Body of pancreas (tissue), 4 donors: ENCODE results near the gene IFT43. TPM values are rescaled to one million over a fixed set of nuclear protein-coding genes. Genes with fewer than 3 reads are reported as not detected.

Source experiments
- ATAC-seq: fragments of 150-250 bp; one replicate; pipeline ENCODE4 v1.9.1; 2016
- DNase-seq, 4 donors: peaks; one replicate each; pipeline ENCODE4 v3.0.0-alpha.2; 2019
- H3K27ac ChIP-seq, 4 donors: fragments of 200-600 bp; sonication (generic); 1 replicate in 3 of 4; 2 replicates in 1 of 4; pipeline versions ENCODE4 v1.5.1 to v1.6.1; 2016 to 2019; ENCODE audit warnings: mild to moderate bottlenecking in 1 of 4, mixed read lengths in 1 of 4, moderate library complexity in 1 of 4
- H3K27me3 ChIP-seq, 2 donors: fragments of 200-600 bp; sonication (generic); one replicate each; pipeline ENCODE4 v1.6.0; 2016; ENCODE audit warnings: mild to moderate bottlenecking in 1 of 2
- H3K36me3 ChIP-seq, 2 donors: fragments of 200-600 bp; sonication (generic); replicated peaks in 1 of 2; 2 replicates each; pipeline ENCODE4 v1.5.1; 2016; ENCODE audit warnings: low read depth in 2 of 2; ENCODE audit not compliant: insufficient read depth in 1 of 2
- H3K4me1 ChIP-seq: fragments of 200-600 bp; sonication (generic); one replicate; pipeline ENCODE4 v1.6.0; 2016
- H3K4me3 ChIP-seq, 2 donors: fragments of 200-600 bp; sonication (generic); 1 replicate in 1 of 2; 2 replicates in 1 of 2; pipeline ENCODE4 v1.5.1; 2016 to 2019
- H3K9me3 ChIP-seq, 3 donors: fragments of 200-600 bp; sonication (generic); 1 replicate in 2 of 3; 2 replicates in 1 of 3; pipeline ENCODE4 v1.5.1; 2016
- POLR2A ChIP-seq, 3 donors: fragments of 450-650 bp; IDR thresholded peaks; one replicate each; pipeline ENCODE4 v1.6.1; 2016; ENCODE audit warnings: antibody characterized with exemption in 3 of 3, mild to moderate bottlenecking in 2 of 3
- WGBS, 2 donors: methylation state at CpG; one replicate each; pipeline ENCODE4 v1.1.5; 2017; 5-methylcytosine and 5-hydroxymethylcytosine counted together
- intact Hi-C: fragments of 100-400 bp; cut with DNase I; formaldehyde crosslinking; loops from one replicate; pipeline ENCODE4 v1.15.1; 2023
- total RNA-seq, 2 donors: library from RNA; depleted of rRNA; stranded (reverse); fragments of >200 nt; gene quantifications; one replicate each; pipeline ENCODE4 v1.1.0, GENCODE V29; 2016
- TF ChIP-seq, protein P1 (sequence below), 7 experiments: fragments of 450-650 bp in 4 of 7; fragments of 200-600 bp in 3 of 7; sonication (generic) in 3 of 7; IDR thresholded peaks; one replicate each; pipeline ENCODE4 v1.5.1; 2016 to 2019; ENCODE audit warnings: antibody characterized with exemption in 7 of 7

The IFT43 gene
- total RNA-seq, 2 donors from 2014 or later = 15.0 to 18.5 TPM

DNA sequence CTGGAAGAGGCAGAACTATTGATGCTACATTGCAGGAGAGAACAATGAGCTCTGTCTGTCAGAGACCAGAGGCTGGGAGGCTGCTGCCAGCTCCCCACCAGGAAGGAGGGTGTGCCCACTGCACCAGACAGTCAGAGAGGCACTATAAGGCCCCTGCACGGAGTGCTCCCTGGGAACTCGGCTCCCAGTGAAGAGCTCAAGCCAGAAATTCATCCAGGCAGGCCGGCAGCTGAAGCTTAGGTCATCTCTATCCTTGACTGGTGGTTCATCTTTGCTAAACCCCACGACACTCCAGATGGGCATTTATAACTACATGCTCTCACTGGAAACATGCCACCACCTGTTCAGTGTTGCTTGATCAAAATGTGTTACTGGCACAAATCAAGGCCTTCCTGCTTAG lies 101.1 kb downstream of the IFT43 start:
- intact Hi-C loops = no loop called here
- TF ChIP-seq POLR2A (IDR thresholded peaks at IDR 0.05) = no peak
- TF ChIP-seq, protein P1, sequence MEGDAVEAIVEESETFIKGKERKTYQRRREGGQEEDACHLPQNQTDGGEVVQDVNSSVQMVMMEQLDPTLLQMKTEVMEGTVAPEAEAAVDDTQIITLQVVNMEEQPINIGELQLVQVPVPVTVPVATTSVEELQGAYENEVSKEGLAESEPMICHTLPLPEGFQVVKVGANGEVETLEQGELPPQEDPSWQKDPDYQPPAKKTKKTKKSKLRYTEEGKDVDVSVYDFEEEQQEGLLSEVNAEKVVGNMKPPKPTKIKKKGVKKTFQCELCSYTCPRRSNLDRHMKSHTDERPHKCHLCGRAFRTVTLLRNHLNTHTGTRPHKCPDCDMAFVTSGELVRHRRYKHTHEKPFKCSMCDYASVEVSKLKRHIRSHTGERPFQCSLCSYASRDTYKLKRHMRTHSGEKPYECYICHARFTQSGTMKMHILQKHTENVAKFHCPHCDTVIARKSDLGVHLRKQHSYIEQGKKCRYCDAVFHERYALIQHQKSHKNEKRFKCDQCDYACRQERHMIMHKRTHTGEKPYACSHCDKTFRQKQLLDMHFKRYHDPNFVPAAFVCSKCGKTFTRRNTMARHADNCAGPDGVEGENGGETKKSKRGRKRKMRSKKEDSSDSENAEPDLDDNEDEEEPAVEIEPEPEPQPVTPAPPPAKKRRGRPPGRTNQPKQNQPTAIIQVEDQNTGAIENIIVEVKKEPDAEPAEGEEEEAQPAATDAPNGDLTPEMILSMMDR (IDR thresholded peaks at IDR 0.05) = no peak
- ATAC-seq (no peak), DNase-seq (no peak)
- WGBS, 2 donors = 69 to 89% methylated on average over 2 to 4 of the region's 4 CpGs
- H3K36me3 ChIP-seq = no peaks in the 10 kb centered on the region
- H3K9me3 ChIP-seq = no peaks in the 10 kb centered on the region
- H3K27ac ChIP-seq = no peak overlapping the region
- no peaks in the 10 kb centered on the region for H3K4me1 ChIP-seq
- H3K4me3 ChIP-seq = no peak overlapping the region
- H3K27me3 ChIP-seq = no peaks in the 10 kb centered on the region

DNA sequence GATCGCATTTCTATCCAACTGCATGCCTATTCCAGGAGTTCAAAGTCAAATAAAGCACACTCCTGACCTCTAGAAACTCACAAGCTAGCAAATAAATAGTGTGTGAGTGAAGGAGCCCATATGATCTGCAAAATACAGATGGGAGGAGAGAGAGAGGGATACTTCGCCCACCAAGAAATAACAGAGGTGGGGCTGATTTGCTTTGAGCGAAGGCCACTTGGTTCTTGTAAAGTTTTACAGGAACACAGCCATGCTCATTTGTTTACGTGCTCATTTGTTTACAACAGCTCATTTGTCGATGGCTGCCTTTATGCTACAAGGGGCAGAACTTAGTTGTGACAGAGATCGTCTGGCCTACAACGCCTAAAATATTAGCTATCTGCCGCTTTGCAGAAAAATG lies 102.8 kb downstream of the IFT43 start:
- Histone ChIP-seq H3K36me3 (no peaks in the 10 kb centered on the region), H3K27me3 (no peaks in the 10 kb centered on the region), H3K4me3 (no peak overlapping the region), H3K9me3 (no peaks in the 10 kb centered on the region), H3K4me1 (no peaks in the 10 kb centered on the region), H3K27ac (no peak overlapping the region)
- DNase-seq (no peak), ATAC-seq (no peak)
- intact Hi-C loops = no loop called here
- TF ChIP-seq, protein P1 (IDR thresholded peaks at IDR 0.05) = no peak
- no peak for TF ChIP-seq POLR2A (IDR thresholded peaks at IDR 0.05)
- WGBS, 2 donors = 66 to 67% methylated on average over 8 of the region's 8 CpGs

DNA sequence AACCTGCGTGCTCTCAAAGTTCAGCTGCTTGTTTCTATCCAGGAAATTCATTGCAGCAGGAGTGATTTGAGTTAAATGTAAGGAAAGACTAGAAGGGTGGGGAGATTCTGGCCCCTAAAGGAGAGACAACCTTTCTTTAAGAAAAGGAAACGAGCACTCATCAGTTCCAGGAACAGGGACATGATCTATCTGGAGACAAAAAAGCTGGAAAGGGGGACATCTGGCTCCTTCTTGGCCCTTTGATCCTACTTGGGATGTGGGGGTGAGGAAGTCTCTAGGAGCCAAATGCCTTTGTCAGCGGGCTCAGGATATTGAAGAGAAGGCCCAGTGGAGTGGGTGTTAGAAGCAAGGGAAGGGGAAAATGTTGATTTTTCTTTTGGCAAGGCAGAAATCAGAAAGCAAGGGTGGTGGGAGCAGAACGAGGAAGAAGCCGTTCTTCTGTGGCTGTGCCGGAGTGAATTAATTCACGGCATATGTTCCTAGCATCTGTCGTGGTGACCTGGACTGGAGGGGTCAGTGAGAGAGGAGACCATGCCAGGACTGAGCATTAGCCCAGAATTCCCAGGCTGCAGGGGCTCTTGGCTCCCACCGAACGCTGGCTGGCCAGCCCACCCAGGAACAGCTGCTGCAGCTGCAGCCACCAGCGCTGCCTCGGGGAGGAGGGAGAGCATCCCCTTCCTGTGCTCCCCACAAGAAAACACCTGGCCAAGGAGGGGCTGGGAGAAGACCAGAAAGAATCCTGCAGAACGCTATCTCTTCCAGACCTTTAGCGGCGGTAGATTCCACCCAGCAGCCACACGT lies 103.4 kb downstream of the IFT43 start:
- Histone ChIP-seq H3K4me1 (no peaks in the 10 kb centered on the region), H3K9me3 (no peaks in the 10 kb centered on the region), H3K4me3 (no peak overlapping the region), H3K27me3 (no peaks in the 10 kb centered on the region), H3K27ac (no peak overlapping the region), H3K36me3 (no peaks in the 10 kb centered on the region)
- no peak for TF ChIP-seq POLR2A (IDR thresholded peaks at IDR 0.05)
- TF ChIP-seq, protein P1 (IDR thresholded peaks at IDR 0.05) = no peak
- DNase-seq (no peak), ATAC-seq (no peak)
- 61 to 67% methylated on average over 13 to 16 of the region's 16 CpGs for WGBS, 2 donors
- intact Hi-C loops = no loop called here

DNA sequence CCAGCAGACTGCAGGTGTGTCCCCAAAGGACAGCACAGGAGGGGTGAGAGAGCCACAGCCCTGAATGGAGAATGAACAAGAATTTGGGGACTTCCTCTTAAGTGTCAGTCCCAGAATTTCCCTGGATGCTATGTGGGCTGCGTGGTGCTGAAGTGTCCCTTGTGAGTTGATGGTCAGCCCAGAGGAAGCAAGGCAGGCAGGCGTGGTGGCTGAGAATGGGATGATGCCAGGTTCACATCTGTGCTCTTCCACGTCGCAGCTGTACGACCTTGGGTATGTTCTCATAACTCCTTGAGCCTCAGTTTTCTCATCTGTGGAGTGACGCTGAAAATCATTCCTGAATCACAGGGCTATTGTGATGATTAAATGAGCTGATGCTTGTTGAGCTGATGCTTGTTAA lies 104.0 kb downstream of the IFT43 start:
- no peaks in the 10 kb centered on the region for H3K9me3 ChIP-seq
- intact Hi-C loops = no loop called here
- ATAC-seq = no peak
- no peak for TF ChIP-seq POLR2A (IDR thresholded peaks at IDR 0.05)
- TF ChIP-seq, protein P1 (IDR thresholded peaks at IDR 0.05) = no peak
- no peak overlapping the region for H3K27ac ChIP-seq
- no peaks in the 10 kb centered on the region for H3K27me3 ChIP-seq
- H3K36me3 ChIP-seq = no peaks in the 10 kb centered on the region
- no peak for DNase-seq
- no peaks in the 10 kb centered on the region for H3K4me1 ChIP-seq
- no peak overlapping the region for H3K4me3 ChIP-seq
- WGBS, 2 donors = 35 to 52% methylated on average over 6 of the region's 6 CpGs
